Myocyte (in vitro differentiated cells): ENCODE data around the gene CTNS. TPM values are rescaled to one million over a fixed set of nuclear protein-coding genes. Genes with fewer than 3 reads are reported as not detected.

Source experiments
- DNase-seq: peaks from one replicate; pipeline ENCODE4 v3.0.0-alpha.2; 2012; ENCODE audit warnings: low read depth
- total RNA-seq: library from RNA; depleted of rRNA; stranded (reverse); fragments of >200 nt; gene quantifications from 2 replicates; pipeline ENCODE4 v1.2.3, GENCODE V29; 2014

Gene CTNS
- total RNA-seq, 1 donor from 2014 or later = 39.6 TPM

- DNase-seq = no peak
These were observed 21.6 kb downstream of the CTNS start for GRCh38 chr17:3657874-3658783.

DNA sequence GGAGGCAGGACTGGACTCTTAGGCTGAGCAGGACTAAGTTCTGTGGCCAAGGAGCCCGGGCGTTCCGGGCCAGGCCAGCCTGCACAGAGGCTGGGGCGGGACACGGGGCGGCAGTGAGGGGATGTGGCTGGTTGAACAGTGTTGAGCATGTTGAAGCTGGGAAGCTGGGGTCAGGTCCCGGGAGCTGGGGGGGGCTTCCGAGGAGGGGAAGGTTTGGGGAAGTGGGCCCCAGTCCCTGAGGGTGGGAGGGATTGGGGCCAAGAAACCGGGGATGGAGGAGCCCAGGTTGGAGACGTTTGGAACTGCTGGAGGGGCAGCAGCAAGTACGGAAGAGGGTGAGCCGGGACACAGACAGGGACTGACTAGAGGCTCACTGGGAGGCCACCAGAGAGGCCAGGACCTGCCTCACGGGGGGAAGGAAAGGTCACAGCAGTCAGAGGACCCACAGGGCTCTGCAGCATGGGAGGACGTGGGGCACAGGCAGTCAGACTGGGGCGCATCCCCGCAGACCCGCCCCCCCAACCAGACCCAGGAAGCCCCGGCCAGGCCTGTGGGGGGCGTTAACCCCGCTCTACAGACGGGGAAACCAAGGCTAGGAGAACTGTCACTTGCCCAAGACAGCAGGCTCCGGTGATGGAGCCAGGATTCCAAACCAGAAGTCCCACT is 22.4 kb downstream of the CTNS start:
- no peak for DNase-seq

DNA sequence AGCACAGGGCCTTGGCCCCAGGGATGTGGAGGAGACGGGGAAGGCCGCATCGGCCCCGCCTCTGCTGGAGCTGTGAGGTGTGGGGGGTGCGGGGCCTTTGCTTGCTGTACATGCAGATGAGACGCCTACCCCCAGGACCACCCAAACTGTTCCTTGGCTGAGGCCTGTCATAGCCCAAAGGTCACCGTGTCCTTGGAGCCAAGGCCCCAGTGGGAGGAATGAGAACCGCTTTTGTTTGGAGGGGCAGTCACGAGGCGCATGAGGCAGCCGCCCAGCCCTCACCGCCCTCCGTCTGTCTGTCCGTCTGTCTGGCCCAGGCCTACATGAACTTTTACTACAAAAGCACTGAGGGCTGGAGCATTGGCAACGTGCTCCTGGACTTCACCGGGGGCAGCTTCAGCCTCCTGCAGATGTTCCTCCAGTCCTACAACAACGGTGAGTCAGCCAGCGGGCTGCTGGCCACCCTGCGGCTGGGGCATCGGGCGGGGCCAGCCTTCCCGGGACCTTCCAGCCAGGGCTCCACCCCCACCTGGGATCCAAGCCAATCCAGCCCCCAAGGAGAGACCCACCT is 23.1 kb downstream of the CTNS start:
- DNase-seq = peak; percentile 84

DNA sequence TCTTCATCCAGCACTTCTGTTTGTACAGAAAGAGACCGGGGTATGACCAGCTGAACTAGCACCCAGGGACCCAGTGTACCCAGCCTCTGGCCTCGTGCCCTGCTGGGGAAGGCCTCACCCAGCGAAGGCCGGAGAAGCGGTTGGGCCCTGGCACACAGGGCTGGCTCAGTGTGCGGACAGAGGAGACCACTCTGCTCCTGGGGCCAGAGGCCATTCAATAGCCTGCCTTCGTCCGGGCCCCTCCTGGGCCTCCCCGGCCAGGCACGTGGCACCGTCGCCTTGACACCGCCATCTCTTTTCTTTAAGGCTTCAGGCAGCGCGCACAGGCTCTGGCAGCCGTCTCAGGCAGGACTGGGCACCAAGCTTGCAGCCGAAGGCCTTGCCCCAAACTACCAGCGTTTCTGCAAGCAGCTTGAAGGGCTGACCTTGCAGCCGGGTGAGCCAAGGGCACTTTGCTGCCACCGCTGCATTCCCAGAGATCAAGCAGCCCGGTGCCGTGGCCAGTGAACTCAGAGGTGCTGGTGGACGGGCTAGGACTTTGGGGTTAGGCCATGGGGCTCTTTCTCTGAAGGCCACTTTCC is 23.8 kb downstream of the CTNS start:
- no peak for DNase-seq

GRCh38 chr17:3663102-3664011 is 26.8 kb downstream of the CTNS start:
- DNase-seq = no peak

DNA sequence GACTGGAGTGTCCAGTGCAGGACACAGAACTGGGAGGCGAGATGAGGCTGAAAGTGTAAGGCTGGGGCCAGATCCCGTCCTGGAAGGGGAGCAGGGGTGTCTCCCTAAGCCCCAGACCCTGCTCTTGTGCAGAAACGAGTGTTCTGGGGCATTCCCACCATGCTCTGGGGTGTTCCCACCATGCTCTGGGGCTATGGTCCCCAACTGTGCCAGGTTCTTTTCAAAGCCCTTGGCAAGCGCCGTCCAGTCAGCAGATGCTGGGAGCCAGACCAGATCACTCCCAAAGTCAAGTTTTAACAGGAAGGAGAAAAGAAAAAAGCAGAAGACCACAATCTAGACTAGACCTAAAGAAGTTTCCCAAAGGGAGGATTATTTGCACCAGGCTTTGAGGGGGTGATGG is 29.3 kb downstream of the CTNS start:
- no peak for DNase-seq

GRCh38 chr17:3666516-3666915 is 30.0 kb downstream of the CTNS start:
- no peak for DNase-seq

- DNase-seq = peak; percentile 86
These were observed 31.1 kb downstream of the CTNS start for GRCh38 chr17:3667366-3668278.

GRCh38 chr17:3668279-3669084 is 31.9 kb downstream of the CTNS start, which contains the start of the genes EMC6 and TAX1BP3:
TSS of gene EMC6 (plus strand) at chr17:3668812. CDS start at chr17:3669147, 335 bp downstream.
TSS of gene TAX1BP3 (minus strand) at chr17:3668578. CDS start at chr17:3668526, 52 bp downstream.
- DNase-seq = peak; percentile 98

DNA sequence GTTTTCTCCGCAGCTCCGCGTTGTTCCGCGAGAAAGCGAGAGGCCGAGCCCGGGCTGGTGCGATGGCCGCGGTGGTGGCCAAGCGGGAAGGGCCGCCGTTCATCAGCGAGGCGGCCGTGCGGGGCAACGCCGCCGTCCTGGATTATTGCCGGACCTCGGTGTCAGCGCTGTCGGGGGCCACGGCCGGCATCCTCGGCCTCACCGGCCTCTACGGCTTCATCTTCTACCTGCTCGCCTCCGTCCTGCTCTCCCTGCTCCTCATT is 32.5 kb downstream of the CTNS start:
- no peak for DNase-seq

DNA sequence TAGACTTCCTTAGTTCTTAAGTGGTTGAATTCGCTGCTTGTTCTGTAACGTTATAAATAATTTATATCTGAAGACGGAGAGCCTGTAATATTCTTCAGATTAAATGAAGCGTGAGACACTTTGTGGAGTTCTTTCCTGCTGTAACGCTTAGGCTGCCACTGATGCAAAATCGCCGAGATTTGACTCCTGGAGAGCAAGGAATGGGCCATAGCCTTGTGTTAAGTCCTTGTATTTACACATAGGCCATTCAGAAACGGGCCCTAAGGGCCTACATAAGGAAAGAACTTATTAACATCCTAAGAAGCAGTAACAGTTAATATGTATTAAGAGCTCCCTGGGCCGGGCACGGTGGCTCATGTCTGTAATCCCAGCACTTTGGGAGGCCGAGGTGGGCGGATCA is 33.0 kb downstream of the CTNS start:
- no peak for DNase-seq

DNA sequence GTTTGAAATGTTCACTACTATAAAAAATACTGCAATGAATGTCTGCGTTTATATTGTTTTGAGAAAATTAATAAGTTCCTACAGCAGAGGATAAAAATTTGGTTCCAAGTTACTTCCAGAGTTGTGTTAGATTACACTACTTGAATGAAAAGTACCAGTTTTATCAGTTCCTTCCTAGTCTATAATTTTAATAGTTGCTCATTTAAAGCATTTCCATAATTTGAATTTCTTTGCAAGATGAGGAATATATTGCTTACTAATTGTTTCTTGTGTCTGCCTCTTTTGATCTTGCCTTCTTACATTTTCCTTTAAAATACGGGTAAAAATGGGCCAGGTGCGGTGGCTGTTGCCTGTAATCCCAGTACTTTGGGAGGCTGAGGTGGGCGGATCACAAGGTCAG is 36.0 kb downstream of the CTNS start:
- DNase-seq = no peak

- no peak for DNase-seq
These were observed 39.3 kb downstream of the CTNS start for GRCh38 chr17:3675886-3676285.

- no peak for DNase-seq
These were observed 41.7 kb downstream of the CTNS start for GRCh38 chr17:3678095-3678820.

DNA sequence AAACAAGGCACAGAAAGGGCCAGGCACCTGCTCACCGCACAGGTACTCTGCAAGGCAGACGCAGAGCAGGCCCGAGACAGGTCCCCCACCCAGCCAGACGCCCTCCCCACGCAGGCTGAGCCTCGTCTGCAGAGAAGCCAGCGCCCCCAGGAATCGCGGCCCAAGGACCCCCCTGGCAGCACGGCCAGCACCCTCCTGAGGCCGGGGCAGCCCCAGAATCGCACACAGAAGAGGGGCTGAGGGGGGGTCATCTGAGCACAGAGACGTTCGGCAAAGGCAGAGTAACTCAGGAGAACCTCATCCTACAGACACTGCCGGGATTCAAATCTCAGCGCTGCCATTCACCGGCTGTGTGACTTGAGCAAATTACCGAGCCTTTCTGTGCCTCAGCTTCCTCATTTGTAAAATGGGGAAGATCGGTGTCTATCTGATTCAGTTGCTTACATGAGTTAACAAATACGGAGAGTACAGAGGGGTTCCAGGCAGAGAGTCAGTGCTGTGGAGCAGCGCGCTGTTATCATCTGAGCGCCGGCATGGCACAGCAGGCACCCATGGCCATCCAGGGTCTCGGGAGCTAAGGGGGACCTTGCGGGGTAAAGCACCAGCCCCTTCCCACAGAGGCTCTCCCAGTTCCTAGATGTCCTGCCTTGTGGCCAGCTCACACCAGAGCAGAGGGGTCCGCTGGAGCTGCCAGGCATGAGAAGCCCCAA is 42.4 kb downstream of the CTNS start:
- DNase-seq = no peak

- no peak for DNase-seq
These were observed 43.1 kb downstream of the CTNS start for GRCh38 chr17:3679531-3680126.

DNA sequence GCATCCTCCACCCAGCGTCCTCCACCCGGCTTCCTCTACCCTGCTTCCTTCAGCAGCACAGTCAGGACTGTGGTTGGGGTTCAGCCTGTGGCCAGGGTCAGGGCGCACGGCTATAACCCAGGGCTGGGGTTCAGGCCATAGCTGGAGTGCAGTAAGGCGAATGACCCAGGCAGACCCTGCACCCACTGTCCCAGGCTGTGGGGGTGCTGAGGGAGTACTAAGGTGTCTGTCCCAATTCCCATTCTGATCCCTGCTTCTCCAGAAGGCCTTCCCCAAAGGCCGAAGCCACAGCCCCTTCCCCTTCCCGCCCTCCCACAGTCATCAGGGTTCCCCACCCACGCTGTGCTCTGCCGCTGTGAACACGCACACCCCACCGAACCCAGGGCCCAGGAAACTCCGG is 44.5 kb downstream of the CTNS start:
- no peak for DNase-seq
